ENCODE results near the gene SFTA2.

GRCh38 chr6:30893666-30894065 is 38.3 kb downstream of the SFTA2 start:
- TF ChIP-seq SUZ12 (IDR thresholded peaks at IDR 0.05; ENCODE audit: extremely low read depth, insufficient read depth, insufficient read length) (no peak), YY1 (IDR thresholded peaks at IDR 0.05; ENCODE audit: insufficient read depth, insufficient read length) (no peak), ZNF274 (IDR thresholded peaks at IDR 0.05; ENCODE audit: low read depth, low read length) (no peak)

Data from NT2/D1 (cell line).